ENCODE measurements around the gene MYH10. TPM values are rescaled to one million over a fixed set of nuclear protein-coding genes. Genes with fewer than 3 reads are reported as not detected.

Gene MYH10
- total RNA-seq, 1 experiment from 2014 or later = 251 TPM

- Histone ChIP-seq H3K56ac (ENCODE audit: insufficient read length, low read depth, low read length) (no peak overlapping the region), H2BK5ac (ENCODE audit: insufficient read length, low read length) (no peak overlapping the region), H4K91ac (ENCODE audit: insufficient read length, low read depth, low read length) (no peak overlapping the region), H3K27me3 (ENCODE audit: insufficient read depth, low read length) (no peaks in the 10 kb centered on the region), H2BK120ac (ENCODE audit: low read depth, low read length, poor library complexity, severe bottlenecking) (no peak overlapping the region), H2BK15ac (ENCODE audit: low read depth, low read length) (no peak overlapping the region), H3K79me1 (ENCODE audit: insufficient read depth, low read depth, low read length, poor library complexity, severe bottlenecking) (no peaks in the 10 kb centered on the region), H3K4me1 (ENCODE audit: insufficient read depth, low read length) (no peaks in the 10 kb centered on the region), H2BK20ac (ENCODE audit: low read depth, low read length, poor library complexity, severe bottlenecking) (no peak overlapping the region), H3T11ph (ENCODE audit: low read length) (no peak overlapping the region), H3K23ac (ENCODE audit: insufficient read length, low read depth, low read length) (no peak overlapping the region), H3K18ac (ENCODE audit: insufficient read length, low read depth, low read length) (no peak overlapping the region), H2AK5ac (ENCODE audit: insufficient read length, low read length) (no peak overlapping the region), H3K9me3 (ENCODE audit: control insufficient read depth, low read depth, low read length) (no peaks in the 10 kb centered on the region), H2BK12ac (ENCODE audit: insufficient read length, low read depth, low read length) (no peak overlapping the region), H3K79me2 (ENCODE audit: insufficient read depth, low read length) (no peaks in the 10 kb centered on the region; the same call in 1 of the 2 replicates), H3K14ac (ENCODE audit: insufficient read depth, low read length) (no peak overlapping the region), H3K23me2 (ENCODE audit: insufficient read length, low read depth, low read length, poor library complexity, severe bottlenecking) (no peaks in the 10 kb centered on the region), H4K8ac (replicated peaks; ENCODE audit: insufficient read length, low read depth, low read length) (no peak overlapping the region), H3K4me2 (ENCODE audit: insufficient read depth, insufficient read length, low read length) (no peak overlapping the region), H3K4ac (ENCODE audit: low read depth, low read length) (no peak overlapping the region), H3K9ac (ENCODE audit: extremely low read depth, insufficient read length, low read length) (no peak overlapping the region), H4K20me1 (ENCODE audit: control insufficient read depth, insufficient read depth, insufficient read length) (no peaks in the 10 kb centered on the region), H2AFZ (ENCODE audit: low read length) (no peak overlapping the region), H4K5ac (ENCODE audit: insufficient read length, low read depth, low read length) (no peak overlapping the region), H3K27ac (ENCODE audit: insufficient read length, low read depth, low read length) (no peak overlapping the region)
- Mint-ChIP-seq H3K27me3 (ENCODE audit: low read depth) (no peaks in the 10 kb centered on the region), H3K36me3 (ENCODE audit: insufficient read depth in 1 of 3, low read depth in 3 of 3) (peaks cover 41 to 73% (median 69%) of the 10 kb centered on the region in 3 experiments), H3K27ac (no peak overlapping the region), H3K4me3 (no peak overlapping the region), H3K9me3 (peaks cover 0 to 3% of the 10 kb centered on the region in 2 experiments; a peak in 1 of 5 replicates), H3K4me1 (no peaks in the 10 kb centered on the region)
- no CpG with 5 or more reads among the region's 9 CpGs for WGBS (ENCODE audit: extremely low coverage, insufficient read length, low lambda C conversion rate)
- TF ChIP-seq CTCF (conservative IDR thresholded peaks at IDR 0.05) = no peak
- DNase-seq = no peak
Observed at GRCh38 chr17:8552577-8553320, 77.8 kb downstream of the MYH10 start.
